Liver (tissue), 3 donors: ENCODE data around the gene ARMC12.

Experiments
- RAD21 ChIP-seq, 2 donors: IDR thresholded peaks; 2 replicates each; pipeline ENCODE4 v1.6.1; 2016; ENCODE audit warnings: antibody characterized with exemption in 2 of 2, mild to moderate bottlenecking in 2 of 2
- TAF1 ChIP-seq: conservative IDR thresholded peaks from 2 replicates; pipeline ENCODE4 v1.6.1; 2016; ENCODE audit warnings: antibody characterized with exemption, mild to moderate bottlenecking
- TF ChIP-seq, protein P1 (sequence below): fragments of 150-350 bp; IDR thresholded peaks from 2 replicates; pipeline ENCODE4 v1.5.1; 2017; ENCODE audit warnings: improper control_type of control experiment, low read depth, low read length; ENCODE audit not compliant: missing input control
- donor health status: healthy.
- donor health status: healthy.

DNA sequence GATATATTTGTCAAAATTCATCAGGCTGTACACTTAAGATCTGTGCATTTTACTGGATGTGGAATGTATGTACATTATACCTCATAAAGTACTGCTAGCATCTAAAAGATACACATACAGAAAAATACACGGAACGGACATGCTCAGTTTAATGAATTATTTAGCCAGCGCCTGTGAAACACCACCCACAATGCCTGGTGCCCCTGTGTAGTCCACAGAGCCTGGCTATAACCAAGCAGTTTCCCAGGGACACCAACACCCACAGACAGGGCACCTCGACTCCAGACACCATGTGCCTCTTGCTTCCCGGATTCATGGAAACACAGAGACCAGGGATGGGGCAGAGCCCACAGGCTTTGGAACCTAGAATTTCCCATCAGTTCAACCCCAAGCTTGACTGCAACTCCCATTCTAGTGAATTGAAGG, 17.4 kb upstream of the ARMC12 start:
- TF ChIP-seq, protein P1, sequence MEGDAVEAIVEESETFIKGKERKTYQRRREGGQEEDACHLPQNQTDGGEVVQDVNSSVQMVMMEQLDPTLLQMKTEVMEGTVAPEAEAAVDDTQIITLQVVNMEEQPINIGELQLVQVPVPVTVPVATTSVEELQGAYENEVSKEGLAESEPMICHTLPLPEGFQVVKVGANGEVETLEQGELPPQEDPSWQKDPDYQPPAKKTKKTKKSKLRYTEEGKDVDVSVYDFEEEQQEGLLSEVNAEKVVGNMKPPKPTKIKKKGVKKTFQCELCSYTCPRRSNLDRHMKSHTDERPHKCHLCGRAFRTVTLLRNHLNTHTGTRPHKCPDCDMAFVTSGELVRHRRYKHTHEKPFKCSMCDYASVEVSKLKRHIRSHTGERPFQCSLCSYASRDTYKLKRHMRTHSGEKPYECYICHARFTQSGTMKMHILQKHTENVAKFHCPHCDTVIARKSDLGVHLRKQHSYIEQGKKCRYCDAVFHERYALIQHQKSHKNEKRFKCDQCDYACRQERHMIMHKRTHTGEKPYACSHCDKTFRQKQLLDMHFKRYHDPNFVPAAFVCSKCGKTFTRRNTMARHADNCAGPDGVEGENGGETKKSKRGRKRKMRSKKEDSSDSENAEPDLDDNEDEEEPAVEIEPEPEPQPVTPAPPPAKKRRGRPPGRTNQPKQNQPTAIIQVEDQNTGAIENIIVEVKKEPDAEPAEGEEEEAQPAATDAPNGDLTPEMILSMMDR, result no peak
- no peak for TF ChIP-seq TAF1
- TF ChIP-seq RAD21 (IDR thresholded peaks at IDR 0.05), result no peak
